Fibroblast of gingiva (primary cell): ENCODE results near the gene GPRIN2.
"Not testable (repeated sequence)": the region's sequence is repeated elsewhere in the genome, so short reads cannot be mapped to it uniquely, and the experiment has no call there.

Experiments used
- DNase-seq: peaks from one replicate; pipeline ENCODE4 v3.0.0-alpha.2; 2011; ENCODE audit warnings: low read depth

GPRIN2 gene

DNA sequence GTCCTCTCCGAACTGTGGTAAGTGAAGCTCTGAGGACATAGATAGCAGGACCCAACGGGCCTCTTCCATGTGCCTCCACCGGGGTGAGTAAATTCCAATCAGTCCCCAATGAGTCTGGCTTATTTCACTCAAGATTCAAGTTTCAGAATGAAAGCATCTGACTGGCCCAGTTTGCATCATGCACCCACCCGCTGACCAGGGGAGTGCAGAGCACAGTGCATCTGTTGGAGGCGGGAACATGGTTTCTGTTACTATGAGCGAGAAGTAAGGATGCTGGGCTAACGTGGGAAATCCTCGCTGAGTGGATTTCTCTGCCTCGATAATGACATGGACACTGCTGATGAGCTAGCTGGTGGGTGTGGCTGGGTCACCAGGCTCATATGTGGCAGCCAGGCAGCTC, 10.7 kb upstream of the GPRIN2 start:
- DNase-seq = not testable (repeated sequence)

DNA sequence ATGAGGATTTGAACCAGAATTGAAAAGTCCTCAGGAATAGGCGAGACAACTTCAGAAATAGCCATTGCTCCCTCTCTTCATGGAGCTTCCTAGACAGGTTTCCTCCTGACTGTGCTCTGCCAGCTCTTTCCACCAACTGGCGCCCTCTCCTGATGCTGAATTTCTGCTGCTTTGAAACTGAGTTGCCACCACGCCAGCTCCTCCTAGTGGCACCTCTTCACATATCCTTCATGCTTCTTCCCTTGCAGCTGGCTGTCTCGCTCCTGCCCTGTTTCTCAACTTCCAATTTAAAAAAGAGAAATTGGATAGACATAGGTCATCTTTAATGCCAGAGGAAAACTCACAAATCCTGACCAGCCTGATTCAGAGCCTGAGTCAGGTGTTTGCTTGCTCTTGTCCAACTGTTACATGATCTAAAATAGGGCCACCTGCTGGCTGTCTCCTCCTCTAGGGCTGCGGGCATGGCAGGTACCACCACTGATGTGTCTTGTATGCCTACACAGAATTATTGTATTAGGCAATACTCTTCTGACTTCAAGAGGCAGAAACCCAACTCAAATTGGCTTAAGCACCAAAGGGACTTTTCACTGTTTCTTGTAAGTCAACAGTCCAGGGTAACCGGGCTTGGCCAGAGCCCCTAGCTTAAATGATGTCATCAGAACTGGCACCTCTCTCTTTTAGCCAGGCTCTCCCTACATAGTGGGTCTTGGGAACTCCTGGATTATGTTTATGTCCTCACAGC, 9.3 kb upstream of the GPRIN2 start:
- peak; percentile 68 for DNase-seq

DNA sequence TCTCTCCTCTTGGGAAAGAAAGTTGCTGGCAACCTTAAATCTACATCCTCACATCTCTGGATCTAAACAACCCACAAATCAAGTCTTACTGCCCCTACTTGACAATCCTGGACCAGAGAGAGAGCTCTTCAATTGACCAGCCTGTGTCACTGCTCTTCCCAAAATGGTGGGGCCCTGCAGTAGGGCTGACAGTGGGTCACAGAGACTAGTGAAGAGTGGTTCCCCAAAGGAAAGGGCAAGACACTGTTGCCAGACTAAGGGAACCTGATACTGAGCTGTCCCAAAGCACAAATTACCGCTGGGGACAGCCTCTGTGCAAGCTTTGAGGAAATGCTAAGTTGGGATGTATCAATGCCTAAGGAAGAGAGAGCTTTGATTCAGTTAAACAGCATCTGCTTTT, 4.5 kb upstream of the GPRIN2 start:
- DNase-seq = no peak

DNA sequence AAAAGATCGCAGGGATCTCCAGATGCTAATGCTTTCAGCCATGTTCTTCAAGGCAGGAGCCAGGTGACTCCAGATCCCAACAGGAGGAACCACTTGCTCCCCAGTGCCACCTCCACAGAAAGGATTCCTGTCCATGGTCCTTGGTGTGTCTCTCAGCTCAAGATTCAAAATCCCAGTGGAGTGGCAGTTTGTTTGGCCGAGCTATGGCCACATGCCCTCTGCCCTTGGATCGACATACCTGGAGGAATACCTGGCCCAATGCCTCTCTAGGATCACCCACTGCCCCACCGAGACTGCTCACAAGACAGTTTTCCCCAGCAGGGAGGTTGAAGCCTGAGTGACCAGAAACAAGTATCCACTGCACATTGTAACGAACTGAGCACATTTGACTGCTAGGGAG, 3.9 kb upstream of the GPRIN2 start:
- DNase-seq = no peak

DNA sequence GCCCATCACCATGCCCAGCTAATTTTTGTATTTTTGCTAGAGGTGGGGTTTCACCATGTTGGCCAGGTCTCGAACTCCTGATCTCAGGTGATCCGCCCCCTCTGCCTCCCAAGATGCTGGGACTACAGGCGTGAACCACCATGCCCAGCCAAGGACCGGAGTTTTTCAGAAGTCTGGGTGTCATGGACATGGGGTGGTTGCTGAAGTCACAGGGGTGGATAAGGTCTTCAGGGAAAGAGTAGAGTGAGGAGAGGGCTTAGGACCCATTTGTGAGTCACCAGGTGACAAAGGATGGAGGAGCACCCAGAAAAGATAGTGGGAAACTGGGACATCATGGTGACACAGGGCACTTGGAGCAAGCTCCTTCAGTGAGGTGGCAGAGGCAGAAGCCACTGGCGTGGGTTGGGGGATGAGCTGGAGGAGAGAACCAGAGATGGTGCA, 2.8 kb upstream of the GPRIN2 start:
- DNase-seq = no peak

DNA sequence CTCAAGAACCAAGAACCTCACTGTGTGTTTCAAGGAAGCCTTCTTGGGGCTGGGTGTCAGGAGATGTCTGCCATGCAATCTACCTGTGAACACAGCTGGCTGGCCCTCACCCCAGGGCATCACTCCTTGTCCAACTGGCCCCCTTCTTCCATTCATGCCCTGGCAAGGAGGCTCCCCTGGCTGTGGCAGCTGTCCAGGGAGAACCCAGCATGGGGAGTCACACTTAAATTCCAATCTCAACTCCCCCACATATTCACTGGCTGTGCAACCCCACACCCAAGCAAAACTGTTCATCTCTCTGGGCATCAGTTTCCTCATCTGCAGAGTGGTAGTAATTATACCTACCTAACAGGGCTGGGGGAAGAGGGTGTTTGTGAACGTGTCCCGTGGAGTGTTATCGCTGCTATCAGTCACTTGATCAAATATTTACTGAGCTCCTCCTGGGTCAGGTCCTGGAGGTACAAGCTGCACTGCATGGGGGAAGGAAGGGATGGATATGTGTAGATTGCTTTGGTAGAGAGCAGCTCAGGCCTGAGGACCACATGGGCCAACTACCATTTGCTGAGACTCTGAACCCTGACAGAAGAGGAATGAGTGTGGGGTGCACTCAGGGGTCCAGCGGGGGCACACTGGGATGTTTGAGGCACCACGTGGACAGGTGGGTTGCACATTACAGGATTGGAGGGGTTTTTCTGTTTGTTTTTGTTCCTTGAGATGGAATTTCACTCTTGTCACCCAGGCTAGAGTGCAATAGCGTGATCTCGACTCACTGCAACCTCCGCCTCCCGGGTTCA, 2.1 kb upstream of the GPRIN2 start:
- DNase-seq = no peak

DNA sequence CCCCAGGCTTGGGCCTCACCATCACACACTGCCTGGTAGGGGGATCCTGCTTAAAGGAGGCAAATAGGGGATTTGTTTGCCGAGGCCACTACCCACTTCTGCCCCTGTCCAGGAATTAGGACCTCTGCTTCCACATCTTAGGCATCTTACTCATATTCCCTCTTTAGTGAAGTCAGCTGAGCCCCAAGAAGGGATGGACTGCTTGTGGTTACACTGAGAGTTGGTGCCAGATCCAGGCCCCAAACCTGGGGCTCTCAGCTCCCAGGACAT, 1.6 kb upstream of the GPRIN2 start:
- DNase-seq = no peak

DNA sequence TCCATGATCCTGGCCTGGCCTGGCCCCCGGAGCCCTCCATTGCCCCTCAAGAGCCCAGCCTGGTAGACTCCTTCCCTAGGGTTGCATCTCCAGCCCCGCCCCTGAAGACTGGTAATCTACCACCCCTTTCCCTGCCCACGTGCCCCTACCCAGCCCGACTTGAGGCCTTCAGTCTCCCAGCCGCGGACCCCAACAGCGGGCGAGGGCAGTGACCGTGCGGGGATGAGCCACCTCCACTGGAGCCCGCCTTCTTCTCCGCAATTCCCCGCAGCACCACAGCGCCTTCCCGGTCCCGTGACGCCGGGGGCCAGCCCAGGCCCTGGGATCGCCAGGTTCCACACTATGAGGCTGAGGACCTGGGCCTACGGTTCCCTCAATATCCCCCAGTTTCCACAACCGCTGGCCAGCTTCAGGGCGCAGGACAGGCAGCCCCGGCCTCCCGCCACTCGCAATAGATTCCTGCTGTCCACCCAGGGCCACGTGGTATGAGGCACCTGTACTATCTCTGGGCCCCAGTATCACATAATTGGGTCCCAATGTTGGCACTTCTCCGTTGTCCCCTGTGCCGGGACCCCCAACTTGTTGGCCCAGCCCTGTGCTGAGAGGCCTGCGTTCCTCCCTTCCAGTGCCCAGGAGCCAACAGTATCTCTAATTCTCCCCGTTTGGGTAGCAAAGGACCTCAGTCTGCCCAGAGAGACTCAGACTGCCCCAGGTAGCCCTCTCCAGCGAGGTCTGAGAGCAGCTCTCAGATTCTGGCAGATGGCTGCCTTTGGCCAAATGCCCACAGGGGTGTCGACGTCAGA, 1.1 kb upstream of the GPRIN2 start:
- DNase-seq = no peak

DNA sequence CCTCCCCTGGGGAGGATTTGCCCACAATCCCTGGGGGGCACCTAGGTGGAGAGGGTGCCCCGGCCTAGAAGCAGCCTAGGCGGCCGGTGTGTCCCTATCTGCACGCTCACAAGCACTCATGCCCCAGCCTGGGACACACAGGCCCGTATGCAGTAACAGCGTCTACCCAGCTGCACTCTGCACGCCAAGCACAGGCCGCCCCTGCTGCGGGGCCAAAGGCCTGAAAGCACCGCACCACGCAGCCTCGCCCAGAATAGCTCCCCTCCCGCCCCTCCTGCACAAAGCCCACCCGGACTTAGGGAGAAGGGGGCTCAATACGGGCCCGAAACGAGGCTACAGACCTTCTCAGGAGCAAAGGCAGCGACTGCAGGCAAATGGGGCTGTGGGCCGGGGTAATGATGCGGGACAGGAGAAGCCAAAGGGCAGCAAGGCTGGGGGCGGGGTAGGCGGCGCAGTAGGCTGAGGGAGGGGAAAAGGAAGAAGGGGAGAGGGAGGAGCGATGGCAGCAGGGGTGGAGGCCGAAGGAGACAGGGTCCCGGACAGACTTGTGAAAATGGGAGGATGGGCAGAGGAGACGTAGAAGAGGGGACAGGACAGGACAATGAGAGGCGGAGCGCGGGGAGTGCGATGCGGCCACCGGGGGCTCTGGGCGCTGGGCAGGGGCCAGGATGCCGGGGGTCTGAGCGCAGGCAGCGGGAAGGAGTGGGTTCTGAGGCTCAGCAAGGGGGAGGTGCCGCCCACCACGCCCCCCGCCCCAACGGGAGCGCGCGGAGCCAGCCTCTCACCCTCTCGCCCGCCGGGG, 544 bp downstream of the GPRIN2 start:
- no peak for DNase-seq

DNA sequence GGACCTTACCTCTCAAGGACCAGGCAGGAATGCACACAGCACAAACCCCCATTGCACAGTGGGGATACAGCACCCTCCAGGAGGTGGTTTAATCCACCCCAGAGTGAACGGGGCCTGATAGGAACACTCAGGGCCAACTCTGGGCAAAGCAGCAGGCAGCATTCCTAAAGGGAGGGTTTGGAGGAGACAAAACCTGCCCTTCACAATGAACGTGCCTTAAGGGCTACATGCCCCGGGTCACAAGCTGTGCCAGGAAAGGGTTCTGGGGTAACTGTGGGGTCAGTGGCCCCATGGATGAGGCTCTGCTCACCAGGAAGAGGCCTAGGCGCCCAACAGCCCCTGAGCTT, 1.1 kb downstream of the GPRIN2 start:
- DNase-seq = no peak

DNA sequence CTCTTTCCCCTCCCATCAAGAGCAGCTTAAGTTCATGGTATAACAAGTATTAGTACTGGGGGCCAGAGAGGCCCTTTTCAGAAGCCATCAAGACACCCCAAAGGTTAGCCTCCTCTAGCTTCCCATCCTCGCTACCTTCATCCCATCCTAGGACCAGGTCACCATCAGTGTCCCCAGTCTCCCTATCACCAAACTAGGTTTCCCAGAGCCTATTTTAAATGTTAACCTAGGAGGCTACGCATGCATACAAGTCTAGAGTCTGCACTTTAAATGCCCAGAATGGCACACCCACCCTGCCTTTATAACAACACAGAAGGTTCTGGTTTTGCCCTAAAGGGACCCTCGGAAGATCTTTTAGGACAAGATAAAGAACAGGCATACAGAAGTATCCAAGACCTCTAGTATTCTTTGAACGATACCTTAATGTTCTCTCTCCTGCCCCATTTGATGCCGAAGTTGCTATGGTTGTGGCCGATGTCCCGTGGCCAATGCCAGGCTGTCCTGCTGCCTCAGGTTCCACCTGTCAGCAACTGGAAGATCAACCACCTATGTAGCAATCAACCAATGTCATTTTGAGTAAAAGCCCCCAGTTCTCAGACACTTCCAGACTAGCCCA, 2.2 kb downstream of the GPRIN2 start:
- DNase-seq = no peak

DNA sequence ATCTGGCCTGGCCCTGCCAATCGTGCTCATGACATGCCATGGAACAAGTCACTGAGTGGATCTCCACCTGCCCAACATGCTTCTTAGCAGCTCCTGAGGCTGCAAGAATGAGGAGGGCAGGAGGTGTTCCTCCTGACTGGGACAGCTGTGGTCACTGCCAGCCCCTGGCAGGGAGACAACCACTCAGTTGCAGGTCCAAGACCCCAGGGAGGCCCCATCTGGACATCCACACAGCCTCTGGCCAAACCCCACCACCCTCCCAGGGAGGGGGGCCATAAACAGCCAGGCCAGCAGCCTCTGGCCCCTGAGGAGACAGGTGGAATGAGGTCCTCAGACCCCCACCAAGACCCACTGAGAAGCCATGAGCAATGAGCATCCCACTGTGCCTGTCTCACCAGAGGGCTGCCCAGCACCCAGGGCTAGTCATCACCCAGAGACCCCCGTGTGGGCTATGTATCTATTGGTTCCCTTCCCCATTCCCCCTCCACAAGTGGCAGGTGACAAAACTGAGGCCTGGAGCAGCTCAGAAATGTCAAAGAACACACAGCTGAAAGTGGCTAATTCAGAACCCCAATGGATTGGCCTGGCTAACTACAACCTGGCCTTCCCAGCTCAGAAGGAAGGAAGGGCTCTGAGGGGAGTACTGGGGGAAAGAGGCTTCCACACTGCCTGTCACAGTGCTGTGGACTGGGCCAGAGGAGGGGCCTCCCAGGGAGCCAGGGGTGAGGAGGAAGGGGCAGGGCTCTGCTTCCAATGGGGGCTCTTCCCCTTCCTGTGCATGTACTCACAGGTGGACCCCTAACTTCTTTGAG, 3.0 kb downstream of the GPRIN2 start:
- no peak for DNase-seq

DNA sequence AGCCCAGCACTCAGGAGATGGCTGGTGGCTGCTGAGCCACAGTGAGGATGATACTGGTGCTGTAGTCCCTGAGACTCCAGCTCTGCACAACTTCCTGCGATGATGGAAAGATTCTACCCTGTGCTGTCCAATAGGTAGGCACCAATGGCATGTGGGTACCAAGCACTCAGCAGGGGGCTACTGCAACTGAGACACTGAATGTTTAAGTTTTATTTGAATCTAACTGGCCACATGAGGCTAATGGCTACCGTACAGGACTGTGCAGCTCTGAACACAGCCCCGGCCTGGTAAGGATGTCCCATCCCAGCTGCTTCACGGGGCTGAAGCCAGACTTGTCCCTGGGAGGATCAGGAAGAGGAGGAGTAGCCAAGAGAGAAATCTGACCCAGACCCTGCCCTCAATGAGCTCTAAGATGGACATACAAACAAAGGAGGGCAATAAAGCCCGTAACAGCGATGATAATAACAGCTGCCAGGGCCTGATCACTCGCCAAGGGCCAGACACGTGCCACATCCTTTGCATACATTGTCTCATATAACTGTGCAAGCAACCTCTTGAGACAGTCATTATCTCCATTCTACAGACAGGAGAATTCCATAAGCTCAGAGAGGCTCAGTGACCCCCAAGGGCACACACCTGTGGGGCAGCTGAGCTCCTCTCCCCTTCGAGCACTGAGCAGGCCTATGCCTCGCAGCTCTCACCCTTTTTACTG, 3.8 kb downstream of the GPRIN2 start:
- no peak for DNase-seq

DNA sequence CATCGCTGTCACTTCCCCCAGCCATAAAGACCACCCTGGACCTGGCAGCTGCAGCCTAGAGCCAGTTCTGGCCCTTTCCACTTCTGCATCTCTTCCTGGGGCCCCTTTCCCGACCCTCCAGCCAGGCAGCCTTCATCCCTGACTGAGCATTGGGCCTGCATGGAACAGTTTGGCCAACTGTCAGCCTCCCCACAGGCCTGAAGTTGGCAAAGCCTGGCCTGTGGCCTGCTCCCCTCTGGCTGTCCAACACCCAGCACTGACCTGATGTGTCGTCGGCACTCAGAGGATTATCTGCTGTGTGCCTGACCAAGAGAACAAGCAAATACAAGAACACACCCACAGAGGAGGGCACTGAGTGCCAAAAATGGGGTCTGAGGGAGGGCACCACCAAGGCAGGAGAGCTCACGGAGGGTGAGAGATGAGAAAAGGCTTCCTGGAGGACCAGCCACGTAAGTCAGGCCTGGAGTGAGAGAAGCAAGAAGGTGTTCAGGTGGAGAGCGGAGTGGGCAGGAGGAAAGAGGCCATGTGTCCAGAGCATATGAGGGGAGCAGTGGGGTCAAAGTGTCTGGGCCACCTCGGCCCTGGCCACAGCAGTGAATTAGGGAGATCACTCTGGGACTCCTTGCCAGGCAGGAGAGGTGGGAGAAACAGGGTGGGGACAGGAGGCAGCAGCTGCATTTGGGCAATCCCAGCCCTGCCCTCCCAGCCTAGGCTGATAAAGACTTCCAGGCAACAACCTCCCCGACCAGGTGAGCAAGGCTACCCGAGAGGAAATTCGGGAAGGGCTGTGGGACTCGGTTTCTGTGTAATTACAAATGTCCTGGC, 4.5 kb downstream of the GPRIN2 start:
- DNase-seq = no peak

DNA sequence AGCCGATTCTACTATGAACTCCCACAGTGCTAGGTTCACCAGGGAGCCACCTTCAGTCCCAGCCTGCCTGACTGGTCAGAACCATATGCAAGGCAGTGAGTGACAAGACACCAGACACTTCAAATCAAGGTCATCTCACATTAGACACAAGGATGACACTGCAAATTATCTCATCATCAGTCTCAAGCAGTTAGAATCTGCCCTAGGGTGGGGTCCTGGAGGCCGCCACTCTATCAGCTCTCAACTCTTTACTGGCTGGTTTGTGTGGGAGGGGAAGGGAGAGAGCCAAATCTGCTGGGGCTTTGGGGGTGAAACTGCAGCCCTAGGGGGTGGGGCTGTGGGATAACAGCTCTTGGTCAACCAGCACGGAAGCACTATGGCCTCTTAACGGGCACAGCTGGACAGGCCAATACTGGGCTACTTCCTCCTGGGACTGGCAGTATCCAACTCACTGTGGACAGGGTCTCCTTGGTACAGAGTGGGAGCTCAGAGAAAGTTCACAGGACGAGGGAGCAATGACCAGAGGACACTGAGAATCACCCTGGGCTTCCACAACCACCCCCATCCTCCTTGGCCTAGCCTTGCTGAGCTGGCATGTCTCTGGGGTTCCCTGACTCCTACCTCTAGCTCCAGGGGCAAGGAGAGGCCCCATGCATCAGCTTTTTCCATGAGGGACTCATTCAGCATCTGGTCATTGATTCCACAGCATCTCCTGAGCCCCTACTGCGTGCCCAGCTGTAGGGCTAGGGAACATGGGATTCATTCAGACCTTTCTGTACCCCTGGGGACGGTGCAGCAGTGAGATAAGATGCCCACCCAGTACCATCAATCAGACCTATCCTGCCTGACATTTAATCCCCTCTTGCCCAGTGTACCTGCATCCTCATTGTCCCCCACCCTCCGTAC, 5.4 kb downstream of the GPRIN2 start:
- no peak for DNase-seq

DNA sequence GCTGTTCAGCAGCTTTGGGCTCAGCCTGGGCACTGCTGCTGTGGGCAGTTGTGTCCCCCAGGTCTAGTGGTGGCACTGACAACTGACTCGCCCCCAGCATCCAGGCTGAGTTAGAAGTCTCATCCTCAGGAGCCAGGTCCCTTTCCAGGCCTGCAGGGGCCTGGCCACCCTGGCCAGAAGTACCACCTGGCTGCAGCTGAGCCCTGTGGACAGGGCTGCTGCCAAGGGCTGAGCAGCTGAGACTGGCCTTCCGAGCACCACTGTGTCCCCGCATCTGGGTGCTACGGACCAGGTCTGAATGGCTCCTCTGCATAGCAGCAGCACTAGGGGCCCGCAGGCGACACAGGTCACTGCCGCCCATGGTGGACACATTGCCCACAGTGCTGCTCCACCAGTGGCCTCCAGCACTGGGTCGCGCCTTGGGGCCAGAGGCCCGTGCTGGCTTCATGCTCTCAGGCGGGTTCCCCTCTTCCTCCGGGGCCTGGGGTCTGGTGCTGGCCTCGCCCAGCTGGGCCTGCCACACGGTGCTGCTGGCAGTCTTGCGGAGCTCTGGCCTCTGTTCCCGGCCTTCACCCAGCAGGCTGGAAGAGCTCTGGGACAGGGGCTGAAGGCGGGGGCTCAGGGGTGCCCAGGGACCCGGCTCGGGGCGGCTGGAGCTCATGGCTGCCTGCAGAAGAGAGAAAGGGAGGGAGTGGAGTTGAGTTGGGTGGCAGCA, 6.2 kb downstream of the GPRIN2 start:
- no peak for DNase-seq

DNA sequence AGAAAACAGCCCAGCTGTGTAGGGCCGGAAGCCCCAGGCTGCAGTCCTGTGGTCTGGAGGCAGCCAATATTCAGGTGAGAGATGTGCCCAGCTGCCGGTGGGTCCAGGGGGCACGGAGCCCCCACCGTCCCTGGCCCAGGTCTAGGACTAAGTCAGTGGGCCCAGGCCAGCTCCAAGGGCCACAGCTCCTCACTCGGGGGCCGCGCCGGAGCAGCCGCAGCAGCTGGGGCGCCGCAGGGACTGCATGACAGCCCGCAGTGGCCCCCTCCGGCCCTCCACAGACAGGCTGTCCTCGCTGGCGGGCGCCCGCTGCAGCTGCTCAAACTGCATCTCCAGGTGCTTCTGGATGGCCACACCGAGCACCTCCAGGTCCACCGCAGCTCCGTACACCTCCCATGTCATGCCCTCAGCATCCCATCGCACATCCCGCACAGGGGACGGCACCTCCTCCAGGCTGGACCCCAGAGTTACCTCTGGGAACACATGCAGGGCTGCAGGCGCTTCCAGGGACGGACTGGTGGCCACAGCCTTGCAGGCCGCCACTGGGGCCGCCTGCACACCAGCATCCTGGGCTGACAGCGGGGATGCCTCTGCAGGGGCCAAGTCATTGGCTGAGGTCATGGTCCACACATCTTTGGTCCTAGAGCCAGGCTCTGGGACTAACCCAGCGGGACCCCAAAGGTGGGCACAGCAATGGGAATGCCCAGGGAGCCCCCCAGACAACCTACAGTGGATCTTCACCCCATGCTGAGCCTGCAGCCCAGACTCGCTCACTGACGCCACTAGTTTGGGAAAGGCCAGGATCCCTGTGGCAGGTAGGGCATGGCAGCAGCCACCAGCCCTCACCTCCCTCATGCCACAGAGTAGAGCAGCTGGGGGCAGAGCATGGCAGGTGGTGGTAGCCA, 7.0 kb downstream of the GPRIN2 start:
- DNase-seq = no peak
